WTC11 (cell line): Measurements from ENCODE around the gene AQP1. TPM values are rescaled to one million over a fixed set of nuclear protein-coding genes. Genes with fewer than 3 reads are reported as not detected.

Experiments used
- ATAC-seq: fragments of 200-7000 bp; cut with Tn5 transposase; 2 replicates; pipeline ENCODE4 v1.10.0; 2021; ENCODE audit warnings: mild to moderate bottlenecking, moderate library complexity
- CTCF ChIA-PET: fragments of 300-600 bp; sonication (Branson Sonifier 250); formaldehyde crosslinking; loops from one replicate; lab custom pipeline; 2021; ENCODE audit warnings: antibody characterized with exemption; lab: Charles Lee
- POLR2A ChIA-PET: fragments of 350-600 bp; sonication (Branson Sonifier 250); formaldehyde crosslinking; loops from one replicate; lab custom pipeline; 2021; ENCODE audit warnings: antibody characterized with exemption; lab: Charles Lee
- DNase-seq: peaks from one replicate; pipeline ENCODE4 v3.0.0; 2021; ENCODE audit warnings: low spot score
- H3K27ac Mint-ChIP-seq: 2 replicates; pipeline ENCODE4 v1.8.0; 2021; ENCODE audit warnings: mixed read lengths
- H3K27me3 Mint-ChIP-seq: 2 replicates; pipeline ENCODE4 v1.8.0; 2021; ENCODE audit warnings: low read depth, mild to moderate bottlenecking, moderate library complexity, mixed read lengths
- H3K36me3 Mint-ChIP-seq: 2 replicates; pipeline ENCODE4 v1.8.0; 2021; ENCODE audit warnings: mixed read lengths
- H3K4me1 Mint-ChIP-seq: 2 replicates; pipeline ENCODE4 v1.8.0; 2022; ENCODE audit warnings: mixed read lengths
- H3K4me3 Mint-ChIP-seq: 2 replicates; pipeline ENCODE4 v1.8.0; 2021; ENCODE audit warnings: mild to moderate bottlenecking, moderate library complexity, mixed read lengths
- H3K9me3 Mint-ChIP-seq: 2 replicates; pipeline ENCODE4 v1.8.0; 2021; ENCODE audit warnings: mixed read lengths
- AFF4 ChIP-seq: sonication (generic); formaldehyde crosslinking; IDR thresholded peaks from 2 replicates; pipeline ENCODE4 v1.8.1; 2023; ENCODE audit warnings: mild to moderate bottlenecking, missing genetic modification reagents, borderline replicate concordance
- ATF2 ChIP-seq: sonication (generic); formaldehyde crosslinking; IDR thresholded peaks from 2 replicates; pipeline ENCODE4 v1.8.1; 2022; ENCODE audit warnings: low read depth, missing genetic modification reagents, borderline replicate concordance
- ATF3 ChIP-seq: sonication (generic); formaldehyde crosslinking; conservative IDR thresholded peaks from 2 replicates; pipeline ENCODE4 v1.8.1; 2022; ENCODE audit warnings: mild to moderate bottlenecking, missing genetic modification reagents
- CBFB ChIP-seq: sonication (generic); formaldehyde crosslinking; IDR thresholded peaks from 2 replicates; pipeline ENCODE4 v1.8.1; 2022; ENCODE audit warnings: mild to moderate bottlenecking, low read depth, missing genetic modification reagents
- E2F5 ChIP-seq: sonication (generic); formaldehyde crosslinking; IDR thresholded peaks from 2 replicates; pipeline ENCODE4 v1.8.1; 2022; ENCODE audit warnings: mild to moderate bottlenecking, moderate library complexity, missing genetic modification reagents
- ELF4 ChIP-seq: sonication (generic); formaldehyde crosslinking; IDR thresholded peaks from 2 replicates; pipeline ENCODE4 v1.8.1; 2022; ENCODE audit warnings: low read depth, mild to moderate bottlenecking, moderate library complexity, missing genetic modification reagents
- KAT7 ChIP-seq: sonication (generic); formaldehyde crosslinking; IDR thresholded peaks from 2 replicates; pipeline ENCODE4 v1.8.1; 2023; ENCODE audit warnings: missing genetic modification reagents, mild to moderate bottlenecking, borderline replicate concordance
- MAX ChIP-seq: sonication (generic); formaldehyde crosslinking; IDR thresholded peaks from 2 replicates; pipeline ENCODE4 v1.8.0; 2022; ENCODE audit warnings: mild to moderate bottlenecking, missing genetic modification reagents
- MLX ChIP-seq: sonication (generic); formaldehyde crosslinking; IDR thresholded peaks from 2 replicates; pipeline ENCODE4 v1.8.1; 2023; ENCODE audit warnings: mild to moderate bottlenecking, missing genetic modification reagents, moderate library complexity
- USF2 ChIP-seq: sonication (generic); formaldehyde crosslinking; IDR thresholded peaks from 2 replicates; pipeline ENCODE4 v1.8.1; 2023; ENCODE audit warnings: mild to moderate bottlenecking, missing genetic modification reagents, moderate library complexity
- ZNF138 ChIP-seq: sonication (generic); formaldehyde crosslinking; conservative IDR thresholded peaks from 2 replicates; pipeline ENCODE4 v1.8.1; 2022; ENCODE audit warnings: mild to moderate bottlenecking, moderate library complexity, missing genetic modification reagents
- ZNF317 ChIP-seq: sonication (generic); formaldehyde crosslinking; IDR thresholded peaks from 2 replicates; pipeline ENCODE4 v1.8.1; 2023; ENCODE audit warnings: low read depth, mild to moderate bottlenecking, moderate library complexity, missing genetic modification reagents, borderline replicate concordance
- ZNF671 ChIP-seq: fragments of 250-450 bp; sonication (Bioruptor Pico); IDR thresholded peaks from 2 replicates; pipeline ENCODE4 v1.8.0; 2021; ENCODE audit warnings: mild to moderate bottlenecking
- total RNA-seq: library from RNA; stranded (reverse); gene quantifications from 3 replicates; pipeline ENCODE4 v1.2.3, GENCODE V29; 2021

Gene AQP1
- total RNA-seq, 1 experiment from 2014 or later: 0.81 TPM

GRCh38 chr7:30923009-30923773 is 11.5 kb downstream of the AQP1 start:
- no peak overlapping the region for H3K4me3 Mint-ChIP-seq
- no peak overlapping the region for H3K27ac Mint-ChIP-seq
- H3K36me3 Mint-ChIP-seq: no peaks in the 10 kb centered on the region
- H3K4me1 Mint-ChIP-seq: no peaks in the 10 kb centered on the region
- no peaks in the 10 kb centered on the region for H3K27me3 Mint-ChIP-seq
- DNase-seq (peak; percentile 7), ATAC-seq (no peak)
- CTCF ChIA-PET: interaction anchor here (1.1 to 2.0 kb wide), 4 partner anchors 15 to 60 kb away, joined by 4 to 7 read pairs (median 6); no protein-coding TSS in a partner anchor
- POLR2A ChIA-PET: no interaction called here
- peaks cover 13% of the 10 kb centered on the region for H3K9me3 Mint-ChIP-seq
- TF ChIP-seq ATF2 (CRISPR knock-in tag) (no peak), ZNF317 (no peak), ZNF671 (CRISPR knock-in tag) (no peak)

- POLR2A ChIA-PET: no interaction called here
- ATAC-seq: no peak
- H3K4me3 Mint-ChIP-seq: no peak overlapping the region
- no peaks in the 10 kb centered on the region for H3K36me3 Mint-ChIP-seq
- peak; percentile 3 for DNase-seq
- CTCF ChIA-PET: interaction anchor here (1.4 to 2.0 kb wide), 4 partner anchors 14 to 199 kb away, joined by 4 to 6 read pairs (median 6); no protein-coding TSS in a partner anchor
- no peaks in the 10 kb centered on the region for H3K4me1 Mint-ChIP-seq
- no peak overlapping the region for H3K27ac Mint-ChIP-seq
- H3K9me3 Mint-ChIP-seq: peaks cover 13% of the 10 kb centered on the region
- TF ChIP-seq MLX (no peak), MAX (no peak), KAT7 (no peak), AFF4 (CRISPR knock-in tag) (no peak)
- no peaks in the 10 kb centered on the region for H3K27me3 Mint-ChIP-seq
Measured at GRCh38 chr7:30923774-30924413, 12.2 kb downstream of the AQP1 start.

GRCh38 chr7:30924624-30925023 is 13.0 kb downstream of the AQP1 start:
- no peaks in the 10 kb centered on the region for H3K36me3 Mint-ChIP-seq
- DNase-seq (no peak), ATAC-seq (no peak)
- CTCF ChIA-PET: interaction anchor here (0.9 to 2.0 kb wide), 4 partner anchors 14 to 198 kb away, joined by 3 to 6 read pairs (median 5); no protein-coding TSS in a partner anchor
- peaks cover 13% of the 10 kb centered on the region for H3K9me3 Mint-ChIP-seq
- no peak for TF ChIP-seq ZNF138 (CRISPR knock-in tag)
- no peak for TF ChIP-seq CBFB (CRISPR knock-in tag)
- no peak for TF ChIP-seq MLX
- TF ChIP-seq ELF4 (CRISPR knock-in tag): no peak
- TF ChIP-seq ATF3: no peak
- no peak for TF ChIP-seq E2F5 (CRISPR knock-in tag)
- TF ChIP-seq USF2 (CRISPR knock-in tag): no peak
- H3K27ac Mint-ChIP-seq: no peak overlapping the region
- POLR2A ChIA-PET: no interaction called here
- H3K4me3 Mint-ChIP-seq: no peak overlapping the region
- no peaks in the 10 kb centered on the region for H3K4me1 Mint-ChIP-seq
- H3K27me3 Mint-ChIP-seq: no peaks in the 10 kb centered on the region
